Vagina (tissue), 2 donors: ENCODE results near the gene USP25.

Source experiments
- POLR2A ChIP-seq, 2 donors: fragments of 450-650 bp; IDR thresholded peaks; one replicate each; pipeline ENCODE4 v1.6.1; 2017; ENCODE audit warnings: antibody characterized with exemption in 2 of 2, mild to moderate bottlenecking in 2 of 2, moderate library complexity in 2 of 2
- TF ChIP-seq, protein P1 (sequence below), 3 experiments: fragments of 450-650 bp in 2 of 3; fragments of 200-600 bp in 1 of 3; sonication (generic) in 1 of 3; IDR thresholded peaks; one replicate each; pipeline ENCODE4 v1.5.1; 2017 to 2019; ENCODE audit warnings: antibody characterized with exemption in 3 of 3, mild to moderate bottlenecking in 2 of 3, moderate library complexity in 2 of 3

DNA sequence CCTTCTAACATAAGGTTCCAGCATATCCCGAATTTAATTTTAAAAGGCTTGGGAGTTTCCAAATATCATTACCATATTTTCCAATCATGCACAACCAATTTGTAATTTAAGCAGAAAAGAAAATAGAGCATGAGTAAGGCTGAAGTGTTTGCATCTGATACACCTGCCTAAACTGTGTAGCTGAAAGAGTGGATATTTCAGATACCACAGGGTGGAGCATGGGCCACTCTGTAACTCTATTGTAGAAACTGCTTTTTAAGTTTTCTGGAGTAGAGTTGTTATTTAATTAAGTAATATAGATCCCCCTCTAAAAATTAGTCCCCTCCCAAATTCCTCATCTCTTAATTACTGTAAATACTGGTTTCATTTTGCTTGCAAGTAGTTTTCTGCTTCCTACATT lies 199.8 kb downstream of the USP25 start:
- TF ChIP-seq POLR2A (IDR thresholded peaks at IDR 0.05): no peak
- TF ChIP-seq, protein P1, sequence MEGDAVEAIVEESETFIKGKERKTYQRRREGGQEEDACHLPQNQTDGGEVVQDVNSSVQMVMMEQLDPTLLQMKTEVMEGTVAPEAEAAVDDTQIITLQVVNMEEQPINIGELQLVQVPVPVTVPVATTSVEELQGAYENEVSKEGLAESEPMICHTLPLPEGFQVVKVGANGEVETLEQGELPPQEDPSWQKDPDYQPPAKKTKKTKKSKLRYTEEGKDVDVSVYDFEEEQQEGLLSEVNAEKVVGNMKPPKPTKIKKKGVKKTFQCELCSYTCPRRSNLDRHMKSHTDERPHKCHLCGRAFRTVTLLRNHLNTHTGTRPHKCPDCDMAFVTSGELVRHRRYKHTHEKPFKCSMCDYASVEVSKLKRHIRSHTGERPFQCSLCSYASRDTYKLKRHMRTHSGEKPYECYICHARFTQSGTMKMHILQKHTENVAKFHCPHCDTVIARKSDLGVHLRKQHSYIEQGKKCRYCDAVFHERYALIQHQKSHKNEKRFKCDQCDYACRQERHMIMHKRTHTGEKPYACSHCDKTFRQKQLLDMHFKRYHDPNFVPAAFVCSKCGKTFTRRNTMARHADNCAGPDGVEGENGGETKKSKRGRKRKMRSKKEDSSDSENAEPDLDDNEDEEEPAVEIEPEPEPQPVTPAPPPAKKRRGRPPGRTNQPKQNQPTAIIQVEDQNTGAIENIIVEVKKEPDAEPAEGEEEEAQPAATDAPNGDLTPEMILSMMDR (IDR thresholded peaks at IDR 0.05): no peak
